MM.1S (cell line): ENCODE data around the gene TMEM233.

Experiments
- DNase-seq: peaks from one replicate; pipeline ENCODE4 v3.0.0-alpha.2; 2015
- H2AFZ ChIP-seq: fragments of 300-600 bp; sonication (generic); 2 replicates; pipeline ENCODE4 v1.6.0; 2016; ENCODE audit warnings: antibody characterized with exemption, low read length
- H3F3A ChIP-seq: fragments of 300-600 bp; sonication (generic); 2 replicates; pipeline ENCODE4 v1.6.1; 2016; ENCODE audit warnings: mild to moderate bottlenecking, antibody characterized with exemption, low read length, moderate library complexity, mixed read lengths; ENCODE audit not compliant: insufficient read depth
- H3K27ac ChIP-seq: fragments of 300-600 bp; sonication (generic); 2 replicates; pipeline ENCODE4 v1.5.1; 2016; ENCODE audit warnings: mild to moderate bottlenecking, low read length
- H3K27me3 ChIP-seq: fragments of 300-600 bp; sonication (generic); replicated peaks from 2 replicates; pipeline ENCODE4 v1.6.0; 2016; ENCODE audit warnings: low read length; ENCODE audit not compliant: insufficient read depth
- H3K36me3 ChIP-seq: fragments of 300-600 bp; sonication (generic); replicated peaks from 2 replicates; pipeline ENCODE4 v1.6.1; 2016; ENCODE audit warnings: mild to moderate bottlenecking, low read length, mixed read lengths; ENCODE audit not compliant: insufficient read depth
- H3K4me1 ChIP-seq: fragments of 300-600 bp; sonication (generic); 2 replicates; pipeline ENCODE4 v1.6.1; 2016; ENCODE audit warnings: low read length, mixed read lengths
- H3K4me2 ChIP-seq: fragments of 300-600 bp; sonication (generic); 2 replicates; pipeline ENCODE4 v1.6.0; 2016; ENCODE audit warnings: low read depth, low read length
- H3K4me3 ChIP-seq: fragments of 300-600 bp; sonication (generic); 2 replicates; pipeline ENCODE4 v1.5.1; 2016; ENCODE audit warnings: low read length, mixed read lengths
- H3K79me2 ChIP-seq: fragments of 300-600 bp; sonication (generic); 2 replicates; pipeline ENCODE4 v1.6.1; 2016; ENCODE audit warnings: mixed run types, low read length, mixed read lengths
- H3K9ac ChIP-seq: fragments of 300-600 bp; sonication (generic); 2 replicates; pipeline ENCODE4 v1.6.1; 2016; ENCODE audit warnings: low read length, mixed read lengths
- H3K9me2 ChIP-seq: fragments of 300-600 bp; sonication (generic); replicated peaks from 2 replicates; pipeline ENCODE4 v1.6.1; 2016; ENCODE audit warnings: mild to moderate bottlenecking, low read length, mixed read lengths; ENCODE audit not compliant: insufficient read depth
- H3K9me3 ChIP-seq: fragments of 300-600 bp; sonication (generic); replicated peaks from 2 replicates; pipeline ENCODE4 v1.6.1; 2016; ENCODE audit warnings: mild to moderate bottlenecking, low read length, mixed read lengths; ENCODE audit not compliant: insufficient read depth
- H4K20me1 ChIP-seq: fragments of 300-600 bp; sonication (generic); 2 replicates; pipeline ENCODE4 v1.6.1; 2016; ENCODE audit warnings: mild to moderate bottlenecking, low read length, moderate library complexity, mixed read lengths; ENCODE audit not compliant: insufficient read depth
- EZH2 ChIP-seq: fragments of 300-600 bp; sonication (generic); optimal IDR thresholded peaks from 2 replicates; pipeline ENCODE3; 2017; ENCODE audit warnings: low read depth, mild to moderate bottlenecking, antibody characterized with exemption, low read length, mixed read lengths
- EZH2phosphoT487 ChIP-seq: fragments of 300-600 bp; sonication (generic); IDR thresholded peaks from 2 replicates; pipeline ENCODE4 v1.6.1; 2018; ENCODE audit warnings: antibody characterized with exemption, low read length
- TF ChIP-seq, protein P1 (sequence below): fragments of 300-600 bp; sonication (generic); IDR thresholded peaks from 2 replicates; pipeline ENCODE4 v1.5.1; 2016; ENCODE audit warnings: antibody characterized with exemption, low read length, mixed read lengths

The TMEM233 gene

DNA sequence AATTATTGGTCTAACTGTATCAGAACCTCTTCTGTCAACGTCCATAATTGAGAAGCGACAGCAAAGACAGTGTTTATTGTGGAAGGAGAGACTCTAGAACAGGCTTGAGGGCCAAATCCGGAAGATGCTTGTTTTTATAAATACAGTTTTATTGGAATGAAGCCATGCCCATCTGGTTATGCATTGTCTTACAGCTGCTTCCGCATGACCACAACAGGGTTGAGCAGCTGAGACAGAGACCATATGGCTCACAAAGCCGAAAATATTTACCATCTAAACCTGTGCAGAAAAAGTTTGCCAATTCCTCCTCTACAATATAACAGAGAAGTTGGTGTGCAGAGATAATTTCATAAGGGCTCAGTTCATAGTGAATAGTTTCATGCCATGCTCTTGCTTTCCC lies 98.8 kb downstream of the TMEM233 start:
- H3F3A ChIP-seq: no peaks in the 10 kb centered on the region
- no peak for DNase-seq
- no peaks in the 10 kb centered on the region for H3K79me2 ChIP-seq
- H3K9me3 ChIP-seq: no peaks in the 10 kb centered on the region
- no peak for TF ChIP-seq EZH2phosphoT487
- TF ChIP-seq, protein P1, sequence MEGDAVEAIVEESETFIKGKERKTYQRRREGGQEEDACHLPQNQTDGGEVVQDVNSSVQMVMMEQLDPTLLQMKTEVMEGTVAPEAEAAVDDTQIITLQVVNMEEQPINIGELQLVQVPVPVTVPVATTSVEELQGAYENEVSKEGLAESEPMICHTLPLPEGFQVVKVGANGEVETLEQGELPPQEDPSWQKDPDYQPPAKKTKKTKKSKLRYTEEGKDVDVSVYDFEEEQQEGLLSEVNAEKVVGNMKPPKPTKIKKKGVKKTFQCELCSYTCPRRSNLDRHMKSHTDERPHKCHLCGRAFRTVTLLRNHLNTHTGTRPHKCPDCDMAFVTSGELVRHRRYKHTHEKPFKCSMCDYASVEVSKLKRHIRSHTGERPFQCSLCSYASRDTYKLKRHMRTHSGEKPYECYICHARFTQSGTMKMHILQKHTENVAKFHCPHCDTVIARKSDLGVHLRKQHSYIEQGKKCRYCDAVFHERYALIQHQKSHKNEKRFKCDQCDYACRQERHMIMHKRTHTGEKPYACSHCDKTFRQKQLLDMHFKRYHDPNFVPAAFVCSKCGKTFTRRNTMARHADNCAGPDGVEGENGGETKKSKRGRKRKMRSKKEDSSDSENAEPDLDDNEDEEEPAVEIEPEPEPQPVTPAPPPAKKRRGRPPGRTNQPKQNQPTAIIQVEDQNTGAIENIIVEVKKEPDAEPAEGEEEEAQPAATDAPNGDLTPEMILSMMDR: no peak
- no peak for TF ChIP-seq EZH2
- no peaks in the 10 kb centered on the region for H3K27me3 ChIP-seq
- no peaks in the 10 kb centered on the region for H3K4me1 ChIP-seq
- H4K20me1 ChIP-seq: no peaks in the 10 kb centered on the region
- no peak overlapping the region for H3K9ac ChIP-seq
- H3K4me3 ChIP-seq: no peak overlapping the region
- H3K36me3 ChIP-seq: no peaks in the 10 kb centered on the region
- H2AFZ ChIP-seq: no peak overlapping the region
- H3K27ac ChIP-seq: no peak overlapping the region
- H3K4me2 ChIP-seq: no peak overlapping the region
- no peaks in the 10 kb centered on the region for H3K9me2 ChIP-seq
